ENCODE measurements around the gene CSAD. TPM values are rescaled to one million over a fixed set of nuclear protein-coding genes. Genes with fewer than 3 reads are reported as not detected.
A peak's percentile ranks its signal among the peaks of the same experiment; 100 is the strongest.

Gene CSAD
- total and polyA plus RNA-seq, 3 experiments from 2014 or later = 0.70 to 18.7 (median 15.8) TPM

DNA sequence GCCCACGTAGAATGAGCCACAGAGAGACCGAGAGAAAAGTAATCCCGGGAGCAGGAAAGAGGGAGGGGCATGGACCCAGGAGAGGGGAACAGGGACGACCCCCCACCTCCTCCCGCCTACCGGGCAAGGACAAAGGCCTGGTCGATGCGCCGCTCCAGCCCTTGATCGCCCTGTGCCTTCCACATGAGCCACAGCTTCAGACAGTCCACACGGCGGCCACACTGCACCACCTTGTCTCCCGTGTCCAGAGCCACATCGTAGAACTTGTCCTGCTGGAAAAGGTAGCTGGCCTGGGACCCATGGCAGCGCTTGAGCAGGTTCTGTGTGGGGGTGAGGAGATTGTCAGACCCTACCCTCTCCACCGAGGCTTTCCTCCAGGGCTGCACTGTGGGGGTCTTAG is 20.7 kb downstream of the CSAD start:
- H3K4me3 Mint-ChIP-seq = no peak overlapping the region
- ChIA-PET POLR2A (interaction anchor here (1.1 to 1.5 kb wide), 2 partner anchors 21 to 91 kb away, joined by 4 to 6 read pairs; partner anchors contain the start of gene CSAD), CTCF (interaction anchor here (0.7 to 4.7 kb wide), 40 partner anchors 9 to 261 kb away, joined by 3 to 50 read pairs (median 6); partner anchors contain the start of genes AAAS, CSAD, ESPL1 and IGFBP6)
- H3K27me3 Mint-ChIP-seq = no peaks in the 10 kb centered on the region
- no peaks in the 10 kb centered on the region for H3K9me3 ChIP-seq (ENCODE audit: low read length)
- no peaks in the 10 kb centered on the region for H3K27me3 ChIP-seq (ENCODE audit: insufficient read depth, low read length, poor library complexity, severe bottlenecking)
- no peaks in the 10 kb centered on the region for H3K36me3 Mint-ChIP-seq
- H3K9me3 Mint-ChIP-seq = no peaks in the 10 kb centered on the region
- H3K36me3 ChIP-seq (ENCODE audit: insufficient read depth, low read length) = no peaks in the 10 kb centered on the region
- peak overlapping the region in 1 of 8 donors; percentile 81 for H3K27ac Mint-ChIP-seq
- H3K4me1 ChIP-seq (ENCODE audit: insufficient read depth, low read length) = peaks cover 8% of the 10 kb centered on the region
- peaks cover 6 to 8% (median 6%) of the 10 kb centered on the region in 3 donors for H3K4me1 Mint-ChIP-seq
- DNase-seq = no peak
- H3K27ac ChIP-seq (ENCODE audit: low read depth, low read length) = no peak overlapping the region
- no peak overlapping the region for H3K4me3 ChIP-seq (ENCODE audit: low read length)

- no peaks in the 10 kb centered on the region for H3K36me3 ChIP-seq (ENCODE audit: insufficient read depth, low read length)
- H3K4me1 Mint-ChIP-seq = peaks cover 6 to 8% (median 6%) of the 10 kb centered on the region in 3 donors
- no peaks in the 10 kb centered on the region for H3K27me3 Mint-ChIP-seq
- no peaks in the 10 kb centered on the region for H3K9me3 ChIP-seq (ENCODE audit: low read length)
- no peaks in the 10 kb centered on the region for H3K9me3 Mint-ChIP-seq
- peak overlapping the region in 6 of 8 donors; percentile 26 to 81 (median 42) for H3K27ac Mint-ChIP-seq
- no peak overlapping the region for H3K4me3 Mint-ChIP-seq
- H3K27ac ChIP-seq (ENCODE audit: low read depth, low read length) = no peak overlapping the region
- peak; percentile 76 to 91 (median 83) for DNase-seq
- ChIA-PET CTCF (interaction anchor here (0.7 to 4.7 kb wide), 41 partner anchors 9 to 262 kb away, joined by 3 to 50 read pairs (median 5); partner anchors contain the start of genes AAAS, CSAD, ESPL1 and IGFBP6), POLR2A (interaction anchor here (1.1 to 1.5 kb wide), 2 partner anchors 22 to 92 kb away, joined by 4 to 6 read pairs; partner anchors contain the start of gene CSAD)
- no peaks in the 10 kb centered on the region for H3K36me3 Mint-ChIP-seq
- no peaks in the 10 kb centered on the region for H3K27me3 ChIP-seq (ENCODE audit: insufficient read depth, low read length, poor library complexity, severe bottlenecking)
- peaks cover 8% of the 10 kb centered on the region for H3K4me1 ChIP-seq (ENCODE audit: insufficient read depth, low read length)
- no peak overlapping the region for H3K4me3 ChIP-seq (ENCODE audit: low read length)
Measured at GRCh38 chr12:53159195-53159839, 21.4 kb downstream of the CSAD start.

- Mint-ChIP-seq H3K27me3 (no peaks in the 10 kb centered on the region), H3K36me3 (no peaks in the 10 kb centered on the region), H3K27ac (no peak overlapping the region), H3K9me3 (no peaks in the 10 kb centered on the region), H3K4me3 (no peak overlapping the region), H3K4me1 (no peaks in the 10 kb centered on the region)
- Histone ChIP-seq H3K27ac (ENCODE audit: low read depth, low read length) (no peak overlapping the region), H3K4me3 (ENCODE audit: low read length) (no peak overlapping the region), H3K9me3 (ENCODE audit: low read length) (no peaks in the 10 kb centered on the region), H3K36me3 (ENCODE audit: insufficient read depth, low read length) (no peaks in the 10 kb centered on the region), H3K27me3 (ENCODE audit: insufficient read depth, low read length, poor library complexity, severe bottlenecking) (no peaks in the 10 kb centered on the region), H3K4me1 (ENCODE audit: insufficient read depth, low read length) (no peaks in the 10 kb centered on the region)
- POLR2A ChIA-PET = no interaction called here
- no peak for DNase-seq
- CTCF ChIA-PET = interaction anchor here (1.0 kb wide), 2 partner anchors 28 to 99 kb away, joined by 3 read pairs; partner anchors contain the start of gene ZNF740
Measured at GRCh38 chr12:53152390-53152789, 28.3 kb downstream of the CSAD start.

GRCh38 chr12:53151039-53151438 is 29.7 kb downstream of the CSAD start:
- no peaks in the 10 kb centered on the region for H3K4me1 ChIP-seq (ENCODE audit: insufficient read depth, low read length)
- Mint-ChIP-seq H3K9me3 (no peaks in the 10 kb centered on the region), H3K27me3 (no peaks in the 10 kb centered on the region), H3K27ac (no peak overlapping the region), H3K36me3 (no peaks in the 10 kb centered on the region), H3K4me1 (no peaks in the 10 kb centered on the region), H3K4me3 (no peak overlapping the region)
- ChIA-PET CTCF (no interaction called here), POLR2A (no interaction called here)
- H3K36me3 ChIP-seq (ENCODE audit: insufficient read depth, low read length) = no peaks in the 10 kb centered on the region
- no peaks in the 10 kb centered on the region for H3K27me3 ChIP-seq (ENCODE audit: insufficient read depth, low read length, poor library complexity, severe bottlenecking)
- no peak overlapping the region for H3K4me3 ChIP-seq (ENCODE audit: low read length)
- DNase-seq = no peak
- H3K9me3 ChIP-seq (ENCODE audit: low read length) = no peaks in the 10 kb centered on the region
- H3K27ac ChIP-seq (ENCODE audit: low read depth, low read length) = no peak overlapping the region

- CTCF ChIA-PET = no interaction called here
Measured at GRCh38 chr12:53147653-53148052, 33.1 kb downstream of the CSAD start.

GRCh38 chr12:53147181-53147580 is 33.5 kb downstream of the CSAD start:
- H3K4me1 ChIP-seq (ENCODE audit: insufficient read depth, low read length) = no peaks in the 10 kb centered on the region
- H3K27me3 ChIP-seq (ENCODE audit: insufficient read depth, low read length, poor library complexity, severe bottlenecking) = no peaks in the 10 kb centered on the region
- no peak overlapping the region for H3K4me3 Mint-ChIP-seq
- H3K9me3 Mint-ChIP-seq = no peaks in the 10 kb centered on the region
- H3K27ac Mint-ChIP-seq = no peak overlapping the region
- H3K4me3 ChIP-seq (ENCODE audit: low read length) = no peak overlapping the region
- ChIA-PET POLR2A (no interaction called here), CTCF (no interaction called here)
- no peaks in the 10 kb centered on the region for H3K9me3 ChIP-seq (ENCODE audit: low read length)
- H3K27me3 Mint-ChIP-seq = no peaks in the 10 kb centered on the region
- H3K4me1 Mint-ChIP-seq = no peaks in the 10 kb centered on the region
- H3K36me3 ChIP-seq (ENCODE audit: insufficient read depth, low read length) = no peaks in the 10 kb centered on the region
- no peak overlapping the region for H3K27ac ChIP-seq (ENCODE audit: low read depth, low read length)
- no peaks in the 10 kb centered on the region for H3K36me3 Mint-ChIP-seq
- no peak for DNase-seq

More at GRCh38 chr12:53147653-53148052, 33.1 kb downstream of the CSAD start:
- no peaks in the 10 kb centered on the region for H3K9me3 ChIP-seq (ENCODE audit: low read length)
- no peak for DNase-seq
- Mint-ChIP-seq H3K27me3 (no peaks in the 10 kb centered on the region), H3K4me1 (no peaks in the 10 kb centered on the region), H3K4me3 (no peak overlapping the region), H3K27ac (no peak overlapping the region), H3K9me3 (no peaks in the 10 kb centered on the region), H3K36me3 (no peaks in the 10 kb centered on the region)
- POLR2A ChIA-PET = no interaction called here
- no peaks in the 10 kb centered on the region for H3K36me3 ChIP-seq (ENCODE audit: insufficient read depth, low read length)
- H3K4me3 ChIP-seq (ENCODE audit: low read length) = no peak overlapping the region
- H3K4me1 ChIP-seq (ENCODE audit: insufficient read depth, low read length) = no peaks in the 10 kb centered on the region
- no peak overlapping the region for H3K27ac ChIP-seq (ENCODE audit: low read depth, low read length)
- no peaks in the 10 kb centered on the region for H3K27me3 ChIP-seq (ENCODE audit: insufficient read depth, low read length, poor library complexity, severe bottlenecking)

DNA sequence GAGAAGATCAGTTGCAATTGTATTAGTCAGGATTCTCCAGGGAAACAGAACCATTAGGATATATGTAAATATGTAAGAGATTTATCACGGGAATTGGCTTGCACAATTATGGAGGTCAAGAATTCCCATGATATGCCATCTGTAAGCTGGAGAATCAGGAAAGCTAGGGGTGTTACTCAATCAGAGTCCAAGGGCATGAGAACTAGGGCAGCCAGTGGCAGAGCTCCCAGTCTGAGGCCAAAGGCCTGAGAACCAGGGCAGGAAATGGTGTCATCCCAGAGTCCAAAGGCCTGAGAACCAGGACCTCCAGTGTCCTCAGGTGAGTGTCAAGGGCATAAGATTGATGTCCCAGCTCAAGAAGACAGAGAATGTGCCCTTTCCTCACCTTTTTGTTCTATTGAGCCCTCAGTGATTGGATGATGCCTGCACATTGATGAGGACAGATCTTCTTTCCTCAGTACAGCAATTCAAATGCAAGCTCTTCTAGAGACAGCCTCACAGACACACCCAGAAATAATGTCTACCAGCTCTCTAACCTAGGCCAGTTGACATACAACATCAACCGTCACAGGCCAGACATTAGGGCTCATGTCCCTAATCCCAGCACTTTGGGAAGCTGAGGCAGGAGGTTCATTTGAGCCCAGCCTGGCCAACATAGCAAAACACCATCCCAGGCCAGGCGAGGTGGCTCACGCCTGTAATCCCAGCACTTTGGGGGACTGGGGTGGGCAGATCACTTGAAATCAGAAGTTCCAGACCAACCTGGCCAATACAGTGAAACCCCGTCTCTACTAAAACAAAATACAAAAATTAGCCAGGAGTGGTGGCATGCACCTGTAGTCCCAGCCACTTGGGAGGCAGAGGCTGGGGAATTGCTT is 35.1 kb downstream of the CSAD start:
- H3K4me3 Mint-ChIP-seq = no peak overlapping the region
- no peak overlapping the region for H3K27ac Mint-ChIP-seq
- no peaks in the 10 kb centered on the region for H3K9me3 Mint-ChIP-seq
- DNase-seq = no peak
- H3K4me1 Mint-ChIP-seq = no peaks in the 10 kb centered on the region
- peaks cover 0 to 1% of the 10 kb centered on the region in 2 donors for H3K27me3 Mint-ChIP-seq
- H3K4me3 ChIP-seq (ENCODE audit: low read length) = no peak overlapping the region
- CTCF ChIA-PET = no interaction called here
- POLR2A ChIA-PET = no interaction called here
- no peaks in the 10 kb centered on the region for H3K36me3 ChIP-seq (ENCODE audit: insufficient read depth, low read length)
- no peaks in the 10 kb centered on the region for H3K4me1 ChIP-seq (ENCODE audit: insufficient read depth, low read length)
- no peaks in the 10 kb centered on the region for H3K9me3 ChIP-seq (ENCODE audit: low read length)
- no peak overlapping the region for H3K27ac ChIP-seq (ENCODE audit: low read depth, low read length)
- H3K36me3 Mint-ChIP-seq = no peaks in the 10 kb centered on the region
- no peaks in the 10 kb centered on the region for H3K27me3 ChIP-seq (ENCODE audit: insufficient read depth, low read length, poor library complexity, severe bottlenecking)

DNA sequence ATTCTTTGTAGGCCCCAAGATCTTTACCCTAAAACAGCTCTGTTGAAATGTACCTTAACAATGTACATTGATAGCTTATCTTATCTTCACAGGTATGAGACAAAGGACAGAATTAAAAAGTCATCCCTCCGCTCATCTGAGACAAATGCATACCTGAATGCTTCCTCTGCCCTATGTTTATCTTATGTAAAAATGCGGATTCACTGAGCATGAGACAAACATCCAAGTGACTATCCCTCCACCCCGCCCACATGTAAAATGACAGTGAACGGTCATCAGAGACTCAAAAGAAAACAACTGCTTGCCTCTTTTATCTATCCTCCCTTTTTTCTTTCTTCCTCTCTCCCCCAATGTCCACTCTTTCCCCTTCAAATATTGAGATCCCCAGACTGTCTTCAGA is 37.4 kb downstream of the CSAD start:
- Histone ChIP-seq H3K4me3 (ENCODE audit: low read length) (no peak overlapping the region), H3K9me3 (ENCODE audit: low read length) (no peaks in the 10 kb centered on the region), H3K4me1 (ENCODE audit: insufficient read depth, low read length) (no peaks in the 10 kb centered on the region), H3K27me3 (ENCODE audit: insufficient read depth, low read length, poor library complexity, severe bottlenecking) (no peaks in the 10 kb centered on the region), H3K36me3 (ENCODE audit: insufficient read depth, low read length) (no peaks in the 10 kb centered on the region), H3K27ac (ENCODE audit: low read depth, low read length) (no peak overlapping the region)
- Mint-ChIP-seq H3K9me3 (peaks cover 0 to 5% (median 3%) of the 10 kb centered on the region in 5 donors), H3K36me3 (peaks cover 0 to 5% (median 0%) of the 10 kb centered on the region in 3 donors), H3K27me3 (peaks cover 5 to 8% of the 10 kb centered on the region in 2 donors), H3K4me1 (no peaks in the 10 kb centered on the region), H3K27ac (no peak overlapping the region), H3K4me3 (no peak overlapping the region)
- DNase-seq = no peak
- POLR2A ChIA-PET = interaction anchor here (0.6 kb wide), 1 partner anchor 26 kb away, joined by 6 read pairs; no protein-coding TSS in a partner anchor
- CTCF ChIA-PET = no interaction called here

Data from CD8-positive, alpha-beta memory T cell (primary cell).